Measurements from ENCODE around the gene AFTPH.

The AFTPH gene

DNA sequence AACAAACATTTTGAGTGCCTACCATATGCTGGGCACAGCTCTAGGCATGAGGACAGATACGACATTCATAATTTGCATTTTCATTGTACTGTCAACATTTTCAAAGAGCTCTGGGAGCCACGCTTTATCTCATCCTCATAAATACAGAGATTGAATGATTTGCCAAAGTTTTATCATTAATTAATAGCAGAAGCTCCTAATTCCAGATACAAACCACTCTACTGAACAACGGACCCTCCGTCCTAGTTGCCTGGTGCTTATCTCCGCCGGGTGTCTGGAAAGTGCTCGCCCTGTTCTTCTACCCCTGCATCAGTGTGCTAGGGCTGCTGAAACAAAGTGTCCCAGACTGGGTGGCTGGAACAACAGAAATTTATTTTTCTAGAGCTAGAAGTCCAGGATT lies 105.7 kb downstream of the AFTPH start:
- no peaks in the 10 kb centered on the region for H3K9me3 ChIP-seq (replicated peaks; ENCODE audit: insufficient read depth, low read length)
- H3K27ac ChIP-seq (ENCODE audit: low read length): no peak overlapping the region
- no peaks in the 10 kb centered on the region; the same call in 1 of the 2 replicates for H3F3A ChIP-seq (ENCODE audit: insufficient read depth, low read length)
- H3K4me3 ChIP-seq (ENCODE audit: low read length): no peak overlapping the region
- DNase-seq: no peak
- no peak overlapping the region for H3K9ac ChIP-seq (ENCODE audit: low read length)
- H3K36me3 ChIP-seq (replicated peaks; ENCODE audit: insufficient read depth, low read length): 0 out of 2 replicates have a peak, but pooled peaks cover 7% of the 10 kb centered on the region
- no peak overlapping the region for H2AFZ ChIP-seq (ENCODE audit: low read length)
- H3K4me1 ChIP-seq (ENCODE audit: low read length): no peaks in the 10 kb centered on the region
- H4K20me1 ChIP-seq (ENCODE audit: insufficient read depth, low read length): no peaks in the 10 kb centered on the region
- no peak for TF ChIP-seq EZH2 (optimal IDR thresholded peaks at IDR 0.05; ENCODE audit: low read depth, low read length)
- TF ChIP-seq EZH2phosphoT487 (IDR thresholded peaks at IDR 0.05; ENCODE audit: low read length): no peak
- no peak for TF ChIP-seq CTCF (IDR thresholded peaks at IDR 0.05; ENCODE audit: low read length)
- H3K4me2 ChIP-seq (ENCODE audit: low read depth, low read length): no peak overlapping the region
- H3K27me3 ChIP-seq (replicated peaks; ENCODE audit: insufficient read depth, low read length): no peaks in the 10 kb centered on the region
- peaks cover 42% of the 10 kb centered on the region for H3K79me2 ChIP-seq (ENCODE audit: low read length)
- H3K9me2 ChIP-seq (replicated peaks; ENCODE audit: insufficient read depth, low read length): no peaks in the 10 kb centered on the region

- peaks cover 11% of the 10 kb centered on the region; the same call in 1 of the 2 replicates for H3K36me3 ChIP-seq (replicated peaks; ENCODE audit: insufficient read depth, low read length)
- peaks cover 3% of the 10 kb centered on the region for H3K4me1 ChIP-seq (ENCODE audit: low read length)
- H3K9ac ChIP-seq (ENCODE audit: low read length): no peak overlapping the region
- no peak overlapping the region for H3K4me3 ChIP-seq (ENCODE audit: low read length)
- H3K4me2 ChIP-seq (ENCODE audit: low read depth, low read length): no peak overlapping the region
- H4K20me1 ChIP-seq (ENCODE audit: insufficient read depth, low read length): no peaks in the 10 kb centered on the region
- H3K79me2 ChIP-seq (ENCODE audit: low read length): peaks cover 51% of the 10 kb centered on the region
- no peak for DNase-seq
- no peak overlapping the region for H3K27ac ChIP-seq (ENCODE audit: low read length)
- TF ChIP-seq CTCF (IDR thresholded peaks at IDR 0.05; ENCODE audit: low read length) (no peak), EZH2 (optimal IDR thresholded peaks at IDR 0.05; ENCODE audit: low read depth, low read length) (no peak), EZH2phosphoT487 (IDR thresholded peaks at IDR 0.05; ENCODE audit: low read length) (no peak)
- no peak overlapping the region for H2AFZ ChIP-seq (ENCODE audit: low read length)
- no peaks in the 10 kb centered on the region for H3K27me3 ChIP-seq (replicated peaks; ENCODE audit: insufficient read depth, low read length)
- no peaks in the 10 kb centered on the region for H3K9me2 ChIP-seq (replicated peaks; ENCODE audit: insufficient read depth, low read length)
- H3F3A ChIP-seq (ENCODE audit: insufficient read depth, low read length): peaks cover 3% of the 10 kb centered on the region
- no peaks in the 10 kb centered on the region for H3K9me3 ChIP-seq (replicated peaks; ENCODE audit: insufficient read depth, low read length)
These were observed 106.6 kb downstream of the AFTPH start for GRCh38 chr2:64630752-64631151.

DNA sequence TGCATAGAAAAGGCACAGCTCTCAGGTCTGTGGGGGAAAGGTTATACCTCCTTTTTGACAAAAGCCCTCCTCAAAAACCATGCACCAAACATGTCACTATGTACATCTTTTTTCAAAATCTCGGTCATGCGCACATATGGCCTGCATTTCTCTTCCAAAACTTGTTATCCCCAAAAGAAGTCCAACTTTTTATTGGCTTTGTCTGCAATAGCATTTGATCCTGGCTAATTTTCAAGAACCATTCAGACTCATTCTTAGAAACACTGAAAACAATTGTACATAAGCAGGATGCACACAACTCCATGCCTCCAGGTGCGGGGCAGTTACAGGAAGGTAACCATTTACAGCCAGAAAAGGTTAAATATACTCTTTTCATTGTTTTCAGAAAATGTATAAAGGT lies 107.6 kb downstream of the AFTPH start:
- Histone ChIP-seq H3K9ac (ENCODE audit: low read length) (no peak overlapping the region), H3K4me1 (ENCODE audit: low read length) (peaks cover 9% of the 10 kb centered on the region), H3K9me2 (replicated peaks; ENCODE audit: insufficient read depth, low read length) (no peaks in the 10 kb centered on the region), H2AFZ (ENCODE audit: low read length) (no peak overlapping the region), H3F3A (ENCODE audit: insufficient read depth, low read length) (peaks cover 14% of the 10 kb centered on the region), H3K36me3 (replicated peaks; ENCODE audit: insufficient read depth, low read length) (peaks cover 13% of the 10 kb centered on the region; the same call in 1 of the 2 replicates), H3K27ac (ENCODE audit: low read length) (no peak overlapping the region), H3K4me2 (ENCODE audit: low read depth, low read length) (no peak overlapping the region), H3K79me2 (ENCODE audit: low read length) (peaks cover 55% of the 10 kb centered on the region), H3K9me3 (replicated peaks; ENCODE audit: insufficient read depth, low read length) (no peaks in the 10 kb centered on the region), H4K20me1 (ENCODE audit: insufficient read depth, low read length) (no peaks in the 10 kb centered on the region), H3K4me3 (ENCODE audit: low read length) (no peak overlapping the region), H3K27me3 (replicated peaks; ENCODE audit: insufficient read depth, low read length) (no peaks in the 10 kb centered on the region)
- no peak for DNase-seq
- TF ChIP-seq EZH2 (optimal IDR thresholded peaks at IDR 0.05; ENCODE audit: low read depth, low read length): no peak
- no peak for TF ChIP-seq EZH2phosphoT487 (IDR thresholded peaks at IDR 0.05; ENCODE audit: low read length)
- TF ChIP-seq CTCF (IDR thresholded peaks at IDR 0.05; ENCODE audit: low read length): no peak
